Embryonic facial prominence (tissue), 1 donor: ENCODE results near the gene SV2C.

ENCODE experiments used
- DNase-seq: peaks from one replicate; pipeline ENCODE4 v3.0.0-alpha.2; 2016; ENCODE audit errors: extremely low spot score

Gene SV2C

DNA sequence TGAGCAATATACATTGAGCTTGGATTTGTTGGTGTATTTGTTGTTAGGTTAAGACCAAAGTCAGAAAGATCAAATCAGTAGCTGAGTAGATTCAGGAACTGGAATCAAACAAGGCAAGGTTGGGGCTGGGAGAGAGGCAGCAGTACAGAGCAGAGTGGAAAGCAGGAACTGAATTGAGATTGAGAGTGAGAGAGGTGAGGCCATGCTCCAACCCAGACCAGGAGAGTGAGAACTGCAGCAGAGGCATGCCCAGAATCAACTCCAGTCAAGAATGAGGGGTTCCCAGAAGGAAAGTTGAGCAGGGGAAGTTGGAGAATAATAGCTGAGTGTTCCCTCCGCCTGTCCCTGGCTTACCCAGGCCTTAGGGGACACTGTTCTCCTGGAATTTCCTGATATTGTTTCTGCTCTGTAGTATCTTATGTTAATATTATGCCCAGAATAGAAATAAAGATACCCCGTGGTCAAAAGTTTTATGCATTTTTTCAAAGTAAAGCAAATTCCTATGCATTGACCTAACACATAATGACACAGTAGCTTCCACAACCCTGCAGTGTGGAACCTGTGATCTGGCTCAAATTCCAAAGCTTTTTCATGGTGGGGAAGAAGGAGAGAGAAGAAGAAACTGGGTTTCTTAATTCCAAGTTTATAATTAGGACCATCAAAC is 82.7 kb downstream of the SV2C start:
- no peak for DNase-seq

DNA sequence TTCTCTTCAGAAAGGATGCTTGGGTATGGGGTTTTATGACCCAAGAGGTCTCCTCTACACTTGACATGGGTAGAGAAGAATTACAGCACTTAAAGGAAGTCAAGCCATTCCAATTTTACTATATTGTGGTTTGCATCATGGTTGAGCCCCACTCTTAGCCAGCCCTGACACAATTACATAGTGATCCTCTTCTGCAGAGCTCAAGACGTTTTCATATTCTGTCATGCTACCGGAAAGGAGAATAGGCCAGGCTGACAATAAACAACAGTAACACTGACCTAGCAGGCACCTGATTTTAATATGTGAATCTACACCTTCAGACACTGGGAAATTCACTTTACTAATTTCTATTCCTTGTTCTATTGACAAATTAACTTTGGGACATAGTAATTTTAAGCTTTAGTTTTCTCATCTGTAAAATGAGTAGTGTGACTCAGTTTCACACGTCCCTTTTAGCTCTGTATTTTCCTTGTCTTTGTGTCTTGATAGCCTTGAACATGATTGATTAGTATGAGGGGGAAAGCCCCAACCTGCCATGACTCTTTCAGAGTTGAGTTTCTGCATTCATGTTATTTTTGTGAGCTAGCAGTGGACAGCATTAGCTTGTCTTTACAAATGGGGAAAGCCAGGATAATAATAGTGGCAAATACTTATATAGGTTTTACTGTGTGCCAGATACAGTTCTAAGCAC is 83.8 kb downstream of the SV2C start:
- no peak for DNase-seq

DNA sequence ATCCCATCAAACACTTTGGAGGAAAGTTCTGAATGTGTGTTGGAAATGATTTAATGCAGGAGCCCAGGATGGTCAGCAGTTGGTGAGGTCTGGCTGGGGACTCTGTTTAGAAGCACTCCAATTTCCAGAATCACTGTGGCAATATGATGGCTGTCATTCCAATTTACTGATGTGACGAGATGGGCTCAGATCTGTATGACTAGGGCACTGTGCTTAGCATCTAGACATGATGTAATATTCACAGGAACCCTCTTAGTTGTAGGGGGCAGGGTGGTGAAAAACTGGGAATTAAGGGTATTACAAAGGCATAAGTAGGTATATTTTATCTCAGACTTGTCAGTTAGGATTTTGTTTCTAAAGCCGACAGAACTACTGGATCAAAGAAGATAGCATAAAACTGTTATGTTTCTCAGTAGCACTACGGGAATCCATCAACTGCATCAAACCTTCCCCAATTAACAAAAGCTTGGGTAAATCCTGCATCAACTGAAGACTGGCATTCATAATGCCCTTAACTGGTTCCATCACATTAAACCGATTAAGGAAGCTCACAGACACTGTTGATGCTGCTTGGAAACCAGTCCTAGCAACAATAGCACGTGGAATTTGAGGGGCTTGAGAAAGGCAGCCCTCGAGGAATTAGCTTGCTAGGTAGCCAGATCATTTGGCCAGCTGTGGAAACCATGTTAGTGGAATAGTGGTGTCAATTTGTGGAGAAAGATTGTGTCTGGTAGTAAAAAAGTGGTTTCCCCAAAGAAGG is 86.1 kb downstream of the SV2C start:
- DNase-seq, result no peak

DNA sequence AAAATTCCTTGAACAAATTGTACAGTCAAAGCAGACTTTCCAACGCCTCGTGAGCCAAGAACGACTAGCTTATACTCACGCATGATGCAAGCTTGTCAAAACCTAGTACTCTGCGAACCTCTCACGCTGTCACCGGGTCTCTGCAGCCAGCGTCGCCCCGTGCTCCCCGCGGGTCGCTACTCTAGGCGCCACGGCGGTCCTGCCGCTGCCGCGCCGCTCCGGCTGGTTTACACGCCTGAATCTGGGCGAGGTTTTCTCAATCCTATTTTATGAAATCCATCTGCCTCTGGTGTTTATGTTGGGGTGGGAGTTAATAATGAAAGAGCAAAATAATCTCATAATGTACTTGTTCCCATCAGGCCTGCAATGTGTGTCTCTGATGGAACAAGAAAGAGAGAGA is 90.9 kb downstream of the SV2C start:
- DNase-seq, result no peak

DNA sequence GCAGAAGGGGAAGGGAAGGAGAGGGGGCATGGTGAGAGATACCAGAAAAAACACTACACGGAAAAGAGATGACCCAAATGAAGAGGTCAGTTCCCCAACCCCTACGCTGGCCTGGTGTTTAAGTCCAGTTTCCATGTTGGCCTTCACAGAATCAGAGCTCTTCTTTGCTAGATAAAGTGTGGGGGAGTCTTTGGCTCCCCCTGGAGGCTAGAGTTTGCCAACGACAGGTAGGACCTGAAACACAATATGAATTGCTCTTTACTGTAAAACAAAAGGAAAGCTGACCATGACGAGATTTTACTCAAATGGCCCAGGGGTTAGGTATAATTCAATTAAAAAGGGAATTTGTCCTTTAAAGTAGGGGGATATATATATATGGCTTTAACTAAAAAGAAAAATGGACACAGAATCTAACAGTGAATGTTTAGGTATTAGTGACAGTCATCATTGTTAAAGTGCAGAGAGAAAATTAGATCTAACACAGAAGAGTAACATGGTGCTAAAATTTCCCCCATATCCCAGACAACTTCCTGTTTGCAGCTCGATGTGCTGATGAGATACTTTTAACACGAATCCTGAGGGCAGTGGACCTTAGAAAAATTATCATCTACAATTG is 92.0 kb downstream of the SV2C start:
- DNase-seq, result no peak

DNA sequence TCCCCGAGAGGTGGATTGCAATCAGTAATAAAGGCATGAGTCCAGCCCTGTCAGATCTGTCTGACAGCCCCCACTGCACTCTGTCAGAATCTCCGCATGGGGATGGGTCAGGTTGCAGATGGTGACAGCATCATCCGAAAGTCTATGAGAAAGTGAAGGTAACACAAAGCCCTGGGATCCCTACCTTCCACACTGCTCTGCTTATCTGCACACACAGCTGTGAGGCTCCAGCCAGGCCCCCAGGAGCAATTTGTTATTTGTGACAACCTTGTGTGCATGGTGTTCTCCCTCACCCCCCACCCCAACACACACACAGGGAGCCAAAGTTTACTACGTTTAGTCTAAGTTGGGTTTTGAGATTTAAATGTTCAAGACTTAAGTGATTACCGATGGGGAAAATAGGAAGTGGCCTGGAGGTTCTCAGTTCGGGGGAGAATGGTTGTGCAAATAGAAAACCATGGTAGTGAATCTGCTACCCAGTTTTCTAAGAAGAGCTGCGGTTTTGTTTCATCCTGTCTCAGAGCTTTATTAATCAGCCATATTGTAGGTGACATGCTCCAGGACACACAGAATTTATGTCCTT is 92.7 kb downstream of the SV2C start:
- no peak for DNase-seq

DNA sequence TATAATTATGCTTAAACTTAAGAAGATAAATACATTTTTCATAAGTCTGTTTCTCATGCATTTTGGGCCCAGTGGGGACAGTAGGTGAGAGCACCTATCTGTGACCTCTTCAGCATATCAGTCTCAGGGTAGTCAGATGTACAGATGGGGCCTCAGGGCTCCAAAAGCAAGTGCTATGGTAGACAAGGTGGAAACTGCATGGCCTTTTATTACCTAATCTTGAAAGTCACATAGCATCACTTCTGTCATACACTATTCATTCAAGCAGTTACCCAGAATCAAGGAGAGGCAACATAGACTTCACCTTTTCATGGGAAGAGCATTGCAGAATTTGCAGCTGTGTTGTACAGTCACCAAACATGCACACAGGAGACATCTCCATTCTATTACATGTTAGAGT is 94.8 kb downstream of the SV2C start:
- DNase-seq, result no peak

DNA sequence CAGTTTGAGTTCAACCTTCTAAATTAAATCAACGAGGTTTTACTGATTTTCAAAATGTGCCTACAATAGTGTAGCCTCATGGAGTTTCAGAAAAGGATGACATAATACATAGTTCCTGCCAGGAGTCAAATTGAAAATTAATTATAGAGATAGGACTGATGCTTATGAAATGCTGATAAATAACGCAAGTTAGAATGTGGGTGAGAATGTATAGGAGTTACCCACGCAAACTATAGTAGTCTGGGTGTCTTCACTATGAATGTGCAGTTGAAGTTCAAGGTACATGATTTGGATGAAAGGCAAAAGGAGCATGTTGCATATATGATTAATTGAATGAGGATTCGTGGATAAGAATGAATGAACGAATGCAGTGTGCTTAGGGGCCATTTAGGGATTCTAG is 95.7 kb downstream of the SV2C start:
- DNase-seq, result no peak

DNA sequence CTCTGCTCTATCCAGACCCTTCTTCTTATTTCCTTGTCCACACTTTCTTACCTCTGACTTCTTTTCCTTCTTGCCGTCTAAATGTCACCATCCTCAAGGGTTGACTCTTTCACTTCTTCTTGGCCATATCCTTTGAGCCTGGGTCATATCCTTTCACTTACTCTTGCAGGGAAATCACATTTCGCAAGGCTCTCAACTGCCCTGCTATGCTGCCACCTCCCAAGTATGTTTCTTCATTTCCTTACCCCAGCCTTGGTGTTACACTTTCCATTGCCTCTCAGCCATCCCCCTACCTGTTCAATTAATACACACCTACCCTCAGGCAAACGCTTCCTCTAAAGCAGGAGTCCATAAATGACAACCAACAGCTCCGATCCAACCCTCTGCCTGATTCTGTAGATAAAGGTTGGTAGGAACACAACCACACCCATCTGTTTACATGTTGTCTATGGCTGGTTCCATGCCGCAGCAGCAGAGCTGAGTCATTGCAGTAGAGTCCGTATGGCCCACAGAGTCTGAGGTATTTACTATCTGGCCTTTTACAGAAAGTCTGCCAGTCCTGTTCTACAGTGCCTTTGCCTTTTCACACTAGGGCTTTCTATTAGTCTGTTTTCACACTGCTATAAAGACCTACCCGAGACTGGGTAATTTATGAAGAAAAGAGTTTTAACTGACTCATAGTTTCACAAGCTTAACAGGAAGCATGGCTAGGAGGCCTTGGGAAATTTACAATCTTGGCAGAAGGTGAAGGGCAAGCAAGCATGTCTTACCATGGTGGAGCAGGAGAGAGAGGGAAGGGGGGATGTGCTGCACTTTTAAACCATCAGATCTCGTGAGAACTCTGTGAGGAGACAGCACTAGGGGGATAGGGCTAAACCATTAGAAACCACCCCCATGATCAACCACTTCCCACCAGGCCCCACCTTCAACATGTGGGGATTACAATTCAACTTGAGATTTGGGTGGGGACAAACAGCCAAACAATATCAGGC is 97.9 kb downstream of the SV2C start:
- no peak for DNase-seq

DNA sequence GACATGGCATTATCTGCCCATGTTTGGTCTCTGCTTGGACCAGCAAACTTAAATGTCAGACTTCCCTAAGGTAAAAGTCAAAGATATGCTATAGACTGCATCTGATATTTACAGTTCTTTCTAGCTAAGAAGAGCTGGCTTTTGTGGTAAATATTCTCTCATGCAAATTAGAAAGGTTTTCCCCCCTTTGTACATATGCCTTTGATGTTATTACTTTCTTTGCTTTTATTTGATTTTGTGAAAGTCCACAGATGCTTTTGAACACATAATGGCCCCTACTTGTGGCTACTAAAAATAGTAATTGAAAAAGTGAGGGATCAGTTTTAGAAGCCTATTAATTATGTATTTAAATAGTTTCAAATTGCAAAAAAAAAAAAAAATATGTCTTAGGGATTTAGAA is 104.2 kb downstream of the SV2C start:
- no peak for DNase-seq

DNA sequence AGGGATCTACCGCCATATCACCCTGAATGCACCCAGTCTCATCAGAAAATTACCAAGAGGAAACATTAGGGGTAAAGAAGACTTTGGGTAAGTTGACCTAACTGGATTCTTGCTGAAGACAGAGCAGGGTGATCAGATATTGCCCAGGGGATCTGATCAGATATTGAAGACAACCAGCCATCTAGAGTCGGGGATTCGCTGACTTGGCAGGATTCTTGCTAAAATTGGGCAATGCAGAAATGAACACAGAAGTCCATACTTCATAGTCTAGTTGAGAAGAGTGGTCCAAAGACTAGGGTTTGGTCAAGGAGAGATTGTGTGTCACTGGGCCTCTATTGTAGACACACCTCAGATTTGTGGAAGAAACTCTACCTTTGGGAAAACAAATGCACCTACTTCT is 107.2 kb downstream of the SV2C start:
- DNase-seq, result no peak

DNA sequence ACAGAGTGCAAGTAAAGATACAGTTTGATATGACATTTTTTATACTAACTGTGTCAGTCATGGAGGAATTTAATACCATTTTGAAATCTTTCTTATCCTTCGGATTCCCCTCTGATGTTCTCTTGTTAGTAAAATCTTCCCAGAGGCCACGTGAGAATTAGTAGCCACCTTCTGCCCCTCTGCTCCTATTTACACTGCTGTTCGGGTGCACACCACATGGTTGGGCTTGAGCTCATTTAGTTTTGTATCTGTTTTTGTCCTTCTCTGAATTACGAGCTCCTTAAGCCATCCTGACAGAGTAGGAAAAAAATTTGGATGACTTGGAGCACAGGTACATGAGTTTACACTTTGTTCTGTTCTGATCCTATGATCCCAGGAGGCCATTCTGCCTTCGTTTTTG is 109.7 kb downstream of the SV2C start:
- DNase-seq, result no peak

DNA sequence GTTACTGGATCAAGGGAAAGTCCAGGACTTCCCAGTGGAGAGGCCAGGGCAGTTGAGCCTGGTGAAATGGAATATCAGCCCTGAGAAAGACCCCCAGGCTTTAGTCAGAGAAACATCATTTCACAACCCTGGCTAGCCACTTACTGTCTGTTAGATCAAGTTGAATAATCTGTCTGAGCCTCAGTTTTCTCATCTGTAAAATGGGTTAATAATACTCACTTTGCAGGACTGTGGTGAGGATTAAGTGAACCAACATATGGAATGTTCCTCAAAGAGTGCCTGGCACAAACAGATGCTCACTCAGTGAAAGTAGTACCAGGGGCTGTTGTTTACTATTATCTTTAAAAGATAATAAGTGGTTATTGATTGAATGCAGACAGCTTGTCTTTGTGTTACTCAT is 110.5 kb downstream of the SV2C start:
- no peak for DNase-seq

DNA sequence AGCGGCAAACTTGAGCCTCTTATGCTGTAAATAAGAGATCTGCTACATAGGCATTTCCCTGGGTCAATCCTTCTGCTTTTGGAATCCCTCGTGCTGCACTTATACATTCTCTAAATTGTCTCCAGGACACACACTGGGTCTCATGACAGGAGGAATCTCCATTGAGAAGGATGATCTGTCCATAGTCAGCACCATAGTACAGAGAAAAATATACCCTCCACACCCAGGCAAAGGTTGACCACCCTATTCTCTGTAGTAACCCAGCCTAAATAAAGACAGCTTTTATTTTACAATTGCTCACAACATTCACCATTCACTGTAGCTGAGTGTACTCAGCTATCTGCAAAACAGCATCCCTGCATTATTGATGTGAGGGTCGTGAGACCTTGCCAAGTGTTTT is 111.2 kb downstream of the SV2C start:
- no peak for DNase-seq

DNA sequence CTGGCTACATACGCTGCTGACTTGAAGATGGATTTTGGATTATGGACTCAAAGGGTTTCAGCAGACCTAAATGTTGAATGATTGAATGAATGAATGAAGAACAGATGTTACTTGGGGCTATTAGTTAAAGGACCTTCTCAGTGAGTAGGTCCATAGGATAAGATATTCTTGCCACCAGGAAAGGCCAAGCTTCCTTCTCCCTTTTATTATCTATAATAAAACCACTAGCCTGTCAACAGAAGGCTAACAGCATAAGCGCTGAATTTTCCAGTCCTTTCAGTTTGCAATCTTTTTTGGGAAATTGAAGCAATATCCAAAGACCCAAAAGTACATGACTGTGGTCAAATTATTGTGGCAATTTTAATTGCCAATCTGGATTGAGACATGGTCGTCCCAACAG is 113.3 kb downstream of the SV2C start:
- DNase-seq, result no peak

DNA sequence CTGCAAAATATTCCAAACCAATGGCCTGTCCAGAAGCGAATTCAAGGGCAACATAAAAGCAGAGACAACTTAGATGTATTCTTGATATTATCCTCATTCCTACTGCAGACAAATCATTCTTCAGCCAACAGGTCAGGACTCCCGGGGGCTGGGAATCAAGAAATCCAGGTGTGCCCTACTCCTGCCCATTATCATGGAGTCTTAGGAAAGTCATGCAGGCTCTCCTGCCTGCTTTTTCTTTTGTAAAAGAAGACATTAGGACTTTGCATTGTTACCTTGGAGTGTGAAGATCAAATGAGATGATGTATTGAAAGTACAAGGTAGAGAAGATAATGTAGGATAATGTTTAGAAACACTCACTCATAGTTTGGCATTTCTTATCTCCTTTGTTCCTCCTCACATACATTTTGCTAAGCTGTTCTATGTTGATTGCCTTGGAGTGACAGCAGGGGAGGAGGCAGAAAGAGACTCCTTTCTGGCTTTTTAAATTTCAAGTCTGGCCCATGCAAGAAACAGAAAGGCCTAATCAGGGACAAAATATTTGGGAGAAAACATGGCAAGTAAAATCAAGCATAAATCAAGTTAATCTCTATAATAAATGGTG is 113.8 kb downstream of the SV2C start:
- DNase-seq, result no peak

DNA sequence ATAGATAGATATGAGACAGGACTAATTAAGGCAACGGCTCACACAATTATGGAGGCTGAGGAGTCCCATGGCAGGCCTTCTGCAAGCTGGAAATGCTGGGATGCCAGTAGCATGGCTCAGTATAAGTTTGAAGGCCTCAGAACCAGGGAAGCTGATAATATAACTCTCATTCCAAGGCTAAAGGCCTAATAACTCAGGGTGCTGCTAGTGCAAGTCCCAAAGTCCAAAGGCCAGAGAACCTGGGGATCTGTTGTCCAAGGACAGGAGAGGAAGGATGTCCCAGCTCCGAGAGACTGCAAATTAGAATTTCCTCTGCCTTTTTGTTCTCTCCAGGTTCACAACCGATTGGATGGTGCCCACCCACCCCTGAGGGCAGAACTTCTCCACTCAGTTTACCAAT is 114.5 kb downstream of the SV2C start:
- DNase-seq, result no peak

DNA sequence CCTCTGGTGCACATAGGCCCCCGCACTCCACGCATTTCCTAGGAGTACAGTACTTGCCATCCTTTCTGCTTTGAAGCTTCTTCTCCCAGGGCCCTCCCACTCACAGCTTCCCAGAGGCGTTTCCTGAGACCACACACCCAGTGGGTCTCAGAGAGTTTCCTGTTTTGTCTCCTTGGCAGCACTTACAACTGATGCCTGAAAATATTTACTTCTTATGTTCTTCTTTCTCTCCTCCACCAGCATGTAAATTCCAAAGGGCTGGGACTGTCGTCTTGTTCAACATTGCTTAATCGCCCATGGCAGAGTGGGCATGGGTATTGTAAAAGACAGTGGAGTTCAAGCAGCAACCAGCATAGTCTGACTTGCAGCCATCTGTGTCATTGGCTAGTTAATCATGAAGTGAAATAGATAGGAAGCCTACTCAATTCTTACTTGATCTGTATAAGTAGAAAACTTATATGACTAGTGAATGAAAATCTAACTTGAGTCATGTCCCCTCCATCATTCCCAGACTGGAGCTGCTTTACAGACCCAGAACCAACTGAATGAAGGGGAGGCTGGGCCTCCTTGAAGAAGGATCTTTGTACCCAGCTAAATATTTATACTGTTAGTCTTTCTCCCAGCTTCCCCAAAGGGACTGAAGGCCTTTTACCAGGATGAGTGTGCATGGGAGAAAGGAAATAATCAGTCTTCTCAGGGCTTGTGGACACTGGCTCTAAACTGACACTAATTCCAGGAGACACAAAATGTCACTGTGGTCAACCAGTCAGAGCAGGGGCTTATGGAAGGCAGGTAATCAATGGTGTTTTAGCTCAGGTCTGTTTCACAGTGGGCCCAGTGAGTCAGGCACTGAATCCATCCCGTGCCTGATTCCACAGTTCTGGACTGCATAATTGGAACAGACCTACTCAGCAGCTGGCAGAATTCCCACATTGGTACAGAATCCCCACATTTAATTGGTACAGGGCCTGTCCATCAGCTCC is 116.4 kb downstream of the SV2C start:
- no peak for DNase-seq

DNA sequence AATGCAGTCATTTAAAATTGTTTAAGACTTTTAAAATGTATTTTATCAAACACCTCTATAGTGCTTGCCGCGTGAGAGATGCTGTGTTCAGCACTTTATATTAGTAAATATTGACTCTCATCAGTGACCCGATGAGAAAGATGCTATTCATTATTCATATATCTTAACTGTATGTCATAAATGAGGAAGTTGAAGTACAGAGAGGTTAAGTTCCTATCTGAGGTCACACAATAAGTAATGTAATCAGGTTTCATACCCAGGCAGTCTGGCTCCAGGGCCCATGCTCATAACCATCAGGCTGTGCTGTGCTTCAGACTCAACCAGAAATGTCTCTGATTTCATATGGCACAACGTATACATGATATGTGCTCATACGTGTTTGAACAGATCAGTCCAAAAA is 119.0 kb downstream of the SV2C start:
- no peak for DNase-seq
